Measurements from ENCODE around the gene SGK2. TPM values are rescaled to one million over a fixed set of nuclear protein-coding genes. Genes with fewer than 3 reads are reported as not detected.

The SGK2 gene
- total RNA-seq, 1 experiment from 2014 or later, result not detected

Other genes with a start within 250 kb of the SGK2 start
- 37.8 and 44.3 TPM in 2 replicates for gene SRSF6, start 101.1 kb upstream of the SGK2 start, total RNA-seq (2014; rRNA removed; shearing (Covaris generic))
- not detected in 2 replicates for gene L3MBTL1, start 51.3 kb upstream of the SGK2 start, total RNA-seq (2014; rRNA removed; shearing (Covaris generic))
- 32.5 and 34.7 TPM in 2 replicates for gene IFT52, start 31.9 kb downstream of the SGK2 start, total RNA-seq (2014; rRNA removed; shearing (Covaris generic))
- gene MYBL2, start 108.1 kb downstream of the SGK2 start, total RNA-seq (2014; rRNA removed; shearing (Covaris generic)), result 73.6 and 80.8 TPM in 2 replicates
- not detected in 2 replicates for gene GTSF1L, start 168.0 kb downstream of the SGK2 start, total RNA-seq (2014; rRNA removed; shearing (Covaris generic))

All from SJSA1 (cell line).